ENCODE results near the gene ADAT2. TPM values are rescaled to one million over a fixed set of nuclear protein-coding genes. Genes with fewer than 3 reads are reported as not detected.

ADAT2 gene
- total and polyA plus RNA-seq, 2 of the 13 experiments (the other 11 are each of a cell fraction or from before 2014, with no cell fraction given), result 10.5 to 18.3 TPM

DNA sequence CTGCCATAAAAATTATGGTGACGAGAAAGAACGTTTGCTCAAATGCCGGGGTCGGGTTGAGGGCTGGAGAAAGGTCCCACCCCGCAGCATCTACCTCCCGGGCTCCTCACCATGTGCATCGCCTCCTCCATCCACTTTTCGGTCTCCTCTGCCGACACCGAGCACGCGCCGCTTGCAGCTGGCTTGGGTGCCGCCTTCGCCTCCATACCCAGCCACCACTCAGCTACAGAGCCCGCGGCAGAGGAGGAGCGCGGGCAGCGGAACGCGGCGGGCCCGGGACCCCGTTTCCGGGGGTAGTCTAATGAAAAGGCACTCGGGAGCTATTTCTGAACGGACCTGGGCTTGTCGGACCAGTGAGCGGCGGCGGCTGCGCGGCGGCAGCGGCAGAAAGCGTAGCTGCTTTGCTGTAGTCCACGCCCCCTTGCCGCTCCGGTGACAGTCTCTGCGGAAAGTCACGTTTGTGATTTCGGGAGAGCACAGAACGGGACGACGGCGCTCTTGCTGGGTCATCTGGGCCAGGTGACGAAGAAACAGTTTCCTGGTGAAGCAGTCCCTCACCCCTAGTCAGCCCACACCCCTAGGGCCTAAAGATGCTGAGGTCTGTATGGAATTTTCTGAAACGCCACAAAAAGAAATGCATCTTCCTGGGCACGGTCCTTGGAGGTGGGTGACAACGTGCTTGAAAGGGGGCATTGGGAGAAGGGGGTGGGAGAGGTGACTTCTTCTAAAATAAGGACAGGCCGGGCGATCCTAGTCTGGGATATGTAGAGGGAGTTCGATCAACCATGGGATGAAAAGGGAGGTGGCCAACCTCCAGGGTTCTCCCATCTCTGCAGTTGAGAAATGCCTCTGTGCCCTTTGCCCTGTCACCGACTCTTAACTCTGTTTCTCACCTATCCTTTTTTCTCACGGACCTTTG is at the start of gene ADAT2, which contains the start of gene PEX3 (continued):
- TF ChIP-seq THAP9 (CRISPR knock-in tag; IDR thresholded peaks at IDR 0.05; ENCODE audit: borderline replicate concordance) (peak; percentile 96; the same call in 1 of the 2 replicates), ELF4 (CRISPR knock-in tag; IDR thresholded peaks at IDR 0.05; ENCODE audit: borderline replicate concordance) (peak; percentile 61), STAT6 (CRISPR knock-in tag; IDR thresholded peaks at IDR 0.05; ENCODE audit: borderline replicate concordance) (no peak), ZNF136 (CRISPR knock-in tag; IDR thresholded peaks at IDR 0.05; ENCODE audit: low read depth) (0 out of 2 replicates have a peak, but pooled peaks have one; percentile 39), U2AF1 (optimal IDR thresholded peaks at IDR 0.05; ENCODE audit: low read depth, low read length) (peak; percentile 87), NFAT5 (CRISPR knock-in tag; IDR thresholded peaks at IDR 0.05) (0 out of 2 replicates have a peak, but pooled peaks have one; percentile 55), AKAP8 (CRISPR knock-in tag; IDR thresholded peaks at IDR 0.05) (peak; percentile 79; the same call in 1 of the 2 replicates), ZNF816 (CRISPR knock-in tag; IDR thresholded peaks at IDR 0.05; ENCODE audit: borderline replicate concordance) (peak; percentile 99), POLR2G (IDR thresholded peaks at IDR 0.05; ENCODE audit: low read depth, low read length) (peak; percentile 91), ZNF577 (CRISPR knock-in tag; IDR thresholded peaks at IDR 0.05; ENCODE audit: borderline replicate concordance, low read depth) (no peak), WIZ (CRISPR knock-in tag; IDR thresholded peaks at IDR 0.05) (peak; percentile 96), ZC3H13 (CRISPR knock-in tag; IDR thresholded peaks at IDR 0.05) (peak; percentile 99), MEF2D (CRISPR knock-in tag; IDR thresholded peaks at IDR 0.05) (peak; percentile 94), TFE3 (CRISPR knock-in tag; IDR thresholded peaks at IDR 0.05) (peak; percentile 84)
